GM15510 (cell line): ENCODE measurements around the gene FZD10.

ENCODE experiments used
- POLR2A ChIP-seq: IDR thresholded peaks from 3 replicates; pipeline ENCODE4 v1.6.1; 2011; ENCODE audit warnings: borderline replicate concordance; ENCODE audit not compliant: insufficient read length; ENCODE audit errors: extremely low read depth

The FZD10 gene

GRCh38 chr12:130199581-130200390, 37.5 kb downstream of the FZD10 start:
- TF ChIP-seq POLR2A = no peak

GRCh38 chr12:130200445-130200844, 38.2 kb downstream of the FZD10 start:
- no peak for TF ChIP-seq POLR2A

- no peak for TF ChIP-seq POLR2A
These were observed 38.8 kb downstream of the FZD10 start for GRCh38 chr12:130201037-130201436.

- TF ChIP-seq POLR2A = no peak
These were observed 39.9 kb downstream of the FZD10 start for GRCh38 chr12:130202201-130202600.

GRCh38 chr12:130203151-130203550, 40.9 kb downstream of the FZD10 start:
- no peak for TF ChIP-seq POLR2A

- no peak for TF ChIP-seq POLR2A
These were observed 42.3 kb downstream of the FZD10 start for GRCh38 chr12:130204541-130204953.

- no peak for TF ChIP-seq POLR2A
These were observed 43.2 kb downstream of the FZD10 start for GRCh38 chr12:130205495-130205894.

- TF ChIP-seq POLR2A = no peak
These were observed 50.2 kb downstream of the FZD10 start for GRCh38 chr12:130212384-130212989.

- no peak for TF ChIP-seq POLR2A
These were observed 51.0 kb downstream of the FZD10 start for GRCh38 chr12:130213249-130213648.

GRCh38 chr12:130214686-130215395, 52.6 kb downstream of the FZD10 start:
- TF ChIP-seq POLR2A = no peak
